GM19043 (cell line): ENCODE data around the gene NBPF20.
"Not testable (repeated sequence)": the region's sequence is repeated elsewhere in the genome, so short reads cannot be mapped to it uniquely, and the experiment has no call there.

ENCODE experiments used
- ATAC-seq: cut with Tn5 transposase; IDR thresholded peaks from one replicate; pipeline ENCODE4 v1.9.1; 2021; ENCODE audit warnings: low read depth; ENCODE audit not compliant: unreplicated experiment

Gene NBPF20

GRCh38 chr1:145425436-145426029 lies at the start of gene NBPF20:
NBPF20 (minus strand) TSS chr1:145425603; CDS start chr1:145405272, 20,331 bp downstream.
- peak; percentile 89 for ATAC-seq

DNA sequence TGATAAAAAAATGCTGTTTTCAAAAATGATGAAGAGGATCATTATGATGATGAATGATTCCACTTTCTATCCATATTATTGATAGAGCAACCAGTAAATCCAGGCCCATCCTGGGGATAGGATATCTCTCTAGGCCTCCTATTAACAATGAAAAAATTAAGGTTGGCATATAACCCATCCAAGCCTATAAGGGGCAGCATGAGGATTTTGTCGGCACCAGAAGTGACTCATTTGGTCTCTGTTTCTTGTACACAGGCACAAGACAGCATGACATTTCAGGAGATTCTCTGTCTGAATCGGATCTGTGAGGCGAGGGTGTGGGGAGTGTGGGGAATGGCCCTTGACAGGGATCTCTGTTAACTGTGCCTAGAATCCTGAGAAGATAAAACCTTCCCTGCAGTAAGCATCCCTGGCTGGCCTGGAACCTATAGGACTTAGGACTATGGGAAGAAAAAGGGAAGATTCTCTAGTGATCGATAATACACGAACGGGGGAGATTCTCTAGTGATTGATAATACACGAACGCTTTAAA lies 49.5 kb upstream of the NBPF20 start:
- ATAC-seq, result not testable (repeated sequence)

GRCh38 chr1:145472731-145473130 lies 47.3 kb upstream of the NBPF20 start:
- not testable (repeated sequence) for ATAC-seq

GRCh38 chr1:145471365-145471764 lies 46.0 kb upstream of the NBPF20 start:
- not testable (repeated sequence) for ATAC-seq

- peak; percentile 94 for ATAC-seq
Observed at GRCh38 chr1:145465405-145466144, 40.2 kb upstream of the NBPF20 start.

DNA sequence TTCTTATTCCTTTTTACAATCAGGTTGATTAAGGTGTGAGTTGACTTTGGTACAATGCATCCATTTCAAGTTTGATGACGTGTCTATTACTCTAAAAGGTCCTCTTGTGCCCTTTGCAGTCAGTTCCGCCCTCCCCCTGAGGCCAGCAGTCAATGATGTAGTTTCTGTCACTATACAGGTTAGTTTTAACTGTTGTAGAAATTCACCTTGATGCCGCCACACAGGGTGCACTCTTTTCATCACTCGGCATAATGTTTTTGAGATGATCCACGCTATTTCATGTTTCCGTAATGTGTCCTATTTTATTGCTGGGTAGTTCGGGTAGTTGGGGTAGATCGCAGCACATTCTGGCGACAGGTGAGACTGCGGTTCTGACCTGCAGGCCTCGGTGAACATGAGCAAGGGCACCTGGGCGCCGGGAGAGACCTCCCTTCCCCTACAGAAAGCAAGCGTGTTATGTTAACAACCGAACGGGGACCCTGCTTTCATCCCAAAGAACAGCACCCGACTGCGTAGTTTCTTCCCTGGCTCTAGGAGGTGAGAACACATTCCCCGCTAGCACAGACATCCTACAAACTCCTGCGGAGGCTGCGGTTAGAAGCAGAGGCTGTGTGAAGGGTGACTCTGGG lies 39.4 kb upstream of the NBPF20 start:
- ATAC-seq, result not testable (repeated sequence)

- not testable (repeated sequence) for ATAC-seq
Observed at GRCh38 chr1:145464017-145464416, 38.6 kb upstream of the NBPF20 start.

GRCh38 chr1:145460684-145461083 lies 35.3 kb upstream of the NBPF20 start:
- ATAC-seq, result not testable (repeated sequence)

DNA sequence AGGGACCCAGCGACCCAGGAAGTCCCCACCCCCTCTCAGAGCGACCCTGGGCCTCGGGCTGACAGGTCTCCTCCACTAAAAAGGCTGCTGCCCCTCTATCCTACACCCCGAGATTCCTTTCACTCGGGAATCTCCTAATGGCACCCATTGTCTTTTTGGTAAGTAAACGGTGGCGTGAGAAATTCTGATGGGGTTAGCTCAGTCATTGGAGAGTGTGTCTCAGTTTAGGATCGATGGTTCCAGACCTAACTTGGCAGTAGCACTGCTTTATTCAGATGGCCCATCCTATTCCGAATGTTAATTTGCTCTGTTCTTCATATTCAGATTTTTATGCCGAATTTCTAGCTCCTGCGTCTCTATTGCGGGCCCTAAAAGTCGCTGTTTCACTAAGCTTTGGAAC lies 34.6 kb upstream of the NBPF20 start:
- ATAC-seq, result not testable (repeated sequence)

- not testable (repeated sequence) for ATAC-seq
Observed at GRCh38 chr1:145459591-145459990, 34.2 kb upstream of the NBPF20 start.

GRCh38 chr1:145459063-145459462 lies 33.7 kb upstream of the NBPF20 start:
- ATAC-seq, result not testable (repeated sequence)

DNA sequence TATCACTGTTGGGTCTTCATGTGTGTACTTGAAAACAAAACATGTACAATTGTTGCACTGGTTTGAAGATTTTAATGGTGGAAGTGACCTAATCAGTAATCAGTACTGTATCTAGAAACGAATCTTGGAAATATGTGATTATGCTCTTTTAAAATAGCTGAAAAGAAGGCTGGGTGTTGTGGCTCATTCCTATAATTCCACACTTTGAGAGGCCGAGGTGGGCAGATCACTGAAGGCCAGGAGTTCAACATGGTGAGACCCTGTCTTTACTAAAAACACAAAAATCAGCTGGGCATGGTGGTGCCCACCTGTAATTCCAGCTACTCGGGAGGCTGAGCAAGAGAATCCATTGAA lies 29.4 kb upstream of the NBPF20 start:
- ATAC-seq, result not testable (repeated sequence)

DNA sequence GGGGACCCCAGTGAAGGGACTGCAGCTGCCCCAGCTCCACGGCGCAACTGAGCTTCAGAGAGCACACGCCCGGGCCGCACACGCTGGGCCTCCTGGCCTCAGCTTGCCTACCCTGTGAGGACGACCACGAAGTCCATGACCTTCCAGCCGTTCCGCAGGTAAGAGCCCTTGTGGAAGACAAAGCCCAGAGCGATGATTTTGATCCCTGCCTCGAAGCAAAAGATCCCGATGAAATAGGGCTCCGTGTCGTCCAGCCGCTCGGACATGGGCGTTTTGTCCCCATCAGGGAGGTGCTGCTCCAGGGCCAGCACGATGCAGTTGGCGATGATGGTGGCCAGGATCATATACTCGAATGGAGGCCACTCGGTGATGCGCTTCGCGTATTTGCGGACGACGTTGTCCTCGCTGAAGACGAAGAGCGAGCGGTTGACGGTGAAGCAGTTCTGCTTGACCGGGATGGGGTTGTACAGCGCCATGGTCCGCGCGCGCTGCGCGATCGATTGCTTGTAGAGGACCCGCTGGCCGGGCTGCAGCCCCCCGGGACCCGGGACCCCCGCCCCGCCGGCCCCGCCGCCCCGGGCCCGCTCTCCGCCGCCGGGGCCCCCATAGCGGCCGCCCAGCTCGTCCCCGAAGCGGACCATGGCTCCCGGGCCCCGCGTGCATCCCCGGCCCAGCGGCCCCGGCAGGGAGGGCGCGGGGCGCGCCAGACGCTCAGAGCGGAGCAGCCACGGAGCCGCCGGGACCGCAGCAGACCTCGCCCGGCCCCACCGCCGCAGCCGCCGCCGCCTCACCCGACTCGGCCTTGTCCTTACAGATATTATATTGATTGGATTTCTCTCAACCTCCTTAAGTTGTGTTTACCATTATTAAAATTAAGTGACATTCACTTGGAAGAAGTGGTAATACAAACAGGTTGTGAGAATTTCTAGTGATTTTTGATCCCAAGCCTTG lies 28.7 kb upstream of the NBPF20 start:
- ATAC-seq, result not testable (repeated sequence)

GRCh38 chr1:145452506-145452905 lies 27.1 kb upstream of the NBPF20 start:
- ATAC-seq, result not testable (repeated sequence)

- ATAC-seq, result not testable (repeated sequence)
Observed at GRCh38 chr1:145451914-145452313, 26.5 kb upstream of the NBPF20 start.

DNA sequence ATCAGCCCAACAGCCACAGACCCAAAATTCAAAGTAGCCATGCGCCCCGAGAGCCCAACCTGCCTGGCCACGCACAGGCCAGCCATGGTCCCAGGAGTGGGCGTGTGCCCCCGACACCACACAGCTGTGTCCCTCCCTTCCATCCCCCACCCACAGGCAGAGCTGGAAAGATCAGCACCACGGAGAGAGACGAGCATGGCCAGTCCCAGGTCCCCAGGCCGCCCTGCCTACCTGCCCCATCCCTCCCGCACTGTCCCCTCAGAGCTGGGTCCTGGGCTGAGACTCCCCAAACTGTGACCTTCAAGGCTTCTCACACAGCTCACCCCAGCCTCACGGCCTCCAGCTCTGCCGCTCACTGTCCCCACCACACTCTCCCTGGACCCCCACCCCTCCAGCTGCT lies 19.8 kb upstream of the NBPF20 start:
- ATAC-seq, result not testable (repeated sequence)

GRCh38 chr1:145442340-145442739 lies 16.9 kb upstream of the NBPF20 start:
- ATAC-seq, result not testable (repeated sequence)

GRCh38 chr1:145431363-145432256 lies 6.2 kb upstream of the NBPF20 start:
- not testable (repeated sequence) for ATAC-seq

GRCh38 chr1:145430830-145431229 lies 5.4 kb upstream of the NBPF20 start:
- not testable (repeated sequence) for ATAC-seq
